ENCODE results near the gene ZBTB8A.

DNA sequence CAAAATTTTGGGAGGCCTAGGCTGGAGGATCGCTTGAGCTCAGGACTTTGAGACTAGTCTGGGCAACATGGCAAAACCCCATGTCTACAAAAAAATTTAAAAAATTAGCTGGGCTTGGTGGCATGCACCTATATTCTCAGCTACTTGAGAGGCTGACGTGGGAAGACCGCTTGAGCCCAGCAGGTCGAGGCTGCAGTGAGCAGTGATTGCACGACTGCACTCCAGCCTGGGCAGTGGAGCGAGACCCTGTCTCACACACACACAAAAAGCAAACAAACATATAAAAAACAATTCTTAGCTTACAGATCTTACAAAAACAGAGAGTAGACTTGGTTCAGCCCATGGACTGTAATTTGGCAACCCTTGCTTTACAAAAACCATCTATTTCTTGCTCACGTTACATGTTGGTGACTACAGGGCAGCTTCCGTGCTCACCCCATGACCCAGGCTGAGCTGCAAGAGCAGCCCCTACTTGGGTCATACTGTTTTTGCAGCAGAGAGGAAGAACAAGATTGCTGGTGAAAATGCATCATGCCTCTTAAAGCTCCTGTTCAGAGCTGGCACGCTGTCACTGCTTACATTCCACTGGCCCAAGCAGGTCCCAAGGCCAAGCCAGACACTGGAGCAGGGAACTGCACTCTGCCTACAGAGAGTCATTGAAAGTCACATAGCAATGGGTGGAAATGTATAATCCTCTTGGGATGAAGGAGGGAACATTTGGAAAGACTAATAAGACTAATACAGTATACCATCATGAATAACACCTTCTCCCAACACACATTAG, 13.4 kb upstream of the ZBTB8A start:
- no peak for TF ChIP-seq REST (IDR thresholded peaks at IDR 0.05; ENCODE audit: low read depth, low read length)
- TF ChIP-seq, protein P1, sequence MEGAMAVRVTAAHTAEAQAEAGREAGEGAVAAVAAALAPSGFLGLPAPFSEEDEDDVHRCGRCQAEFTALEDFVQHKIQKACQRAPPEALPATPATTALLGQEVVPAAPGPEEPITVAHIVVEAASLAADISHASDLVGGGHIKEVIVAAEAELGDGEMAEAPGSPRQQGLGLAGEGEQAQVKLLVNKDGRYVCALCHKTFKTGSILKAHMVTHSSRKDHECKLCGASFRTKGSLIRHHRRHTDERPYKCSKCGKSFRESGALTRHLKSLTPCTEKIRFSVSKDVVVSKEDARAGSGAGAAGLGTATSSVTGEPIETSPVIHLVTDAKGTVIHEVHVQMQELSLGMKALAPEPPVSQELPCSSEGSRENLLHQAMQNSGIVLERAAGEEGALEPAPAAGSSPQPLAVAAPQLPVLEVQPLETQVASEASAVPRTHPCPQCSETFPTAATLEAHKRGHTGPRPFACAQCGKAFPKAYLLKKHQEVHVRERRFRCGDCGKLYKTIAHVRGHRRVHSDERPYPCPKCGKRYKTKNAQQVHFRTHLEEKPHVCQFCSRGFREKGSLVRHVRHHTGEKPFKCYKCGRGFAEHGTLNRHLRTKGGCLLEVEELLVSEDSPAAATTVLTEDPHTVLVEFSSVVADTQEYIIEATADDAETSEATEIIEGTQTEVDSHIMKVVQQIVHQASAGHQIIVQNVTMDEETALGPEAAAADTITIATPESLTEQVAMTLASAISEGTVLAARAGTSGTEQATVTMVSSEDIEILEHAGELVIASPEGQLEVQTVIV (IDR thresholded peaks at IDR 0.05; ENCODE audit: borderline replicate concordance, partially characterized antibody): no peak
- TF ChIP-seq RAD21 (IDR thresholded peaks at IDR 0.05; ENCODE audit: insufficient read depth, low read depth, low read length): no peak
